HepG2 (cell line): ENCODE data around the gene SEMA4C. TPM values are rescaled to one million over a fixed set of nuclear protein-coding genes. Genes with fewer than 3 reads are reported as not detected.

Experiments used
- BHLHE40 ChIP-seq: IDR thresholded peaks from 2 replicates; pipeline ENCODE4 v1.6.1; 2011; ENCODE audit warnings: low read length, improper control_type of control experiment
- KDM5A ChIP-seq: fragments of 200-600 bp; sonication (generic); IDR thresholded peaks from 2 replicates; pipeline ENCODE4 v1.7.0; 2018; ENCODE audit warnings: antibody characterized with exemption, mild to moderate bottlenecking, low read length, borderline replicate concordance
- U2AF2 ChIP-seq: fragments of 200-400 bp; formaldehyde crosslinking; IDR thresholded peaks from 2 replicates; pipeline ENCODE4 v1.6.1; 2017; ENCODE audit warnings: low read depth, mild to moderate bottlenecking, low read length
- ZNF12 ChIP-seq: sonication (generic); formaldehyde crosslinking; IDR thresholded peaks from 2 replicates; pipeline ENCODE4 v1.5.0; 2020; ENCODE audit warnings: missing genetic modification reagents
- ZNF230 ChIP-seq: sonication (generic); formaldehyde crosslinking; IDR thresholded peaks from 2 replicates; pipeline ENCODE4 v1.4.0; 2020; ENCODE audit warnings: mild to moderate bottlenecking, missing genetic modification reagents
- ZNF558 ChIP-seq: sonication (generic); formaldehyde crosslinking; IDR thresholded peaks from 2 replicates; pipeline ENCODE4 v1.9.0; 2022; ENCODE audit warnings: mild to moderate bottlenecking, missing genetic modification reagents, borderline replicate concordance
- ZNF660 ChIP-seq: sonication (generic); formaldehyde crosslinking; IDR thresholded peaks from 2 replicates; pipeline ENCODE4 v1.5.1; 2020; ENCODE audit warnings: mild to moderate bottlenecking, low read depth, missing genetic modification reagents, borderline replicate concordance
- polyA plus RNA-seq, 8 experiments: library from polyadenylated mRNA; depleted of rRNA in 3 of 8; stranded (reverse) in 7 of 8; unstranded in 1 of 8; fragments of >200 nt; fragmentation: Illumina TruSeq in 4 of 8; extraction: Trizol in 4 of 8; gene quantifications; 2 replicates each; pipeline versions ENCODE4 v1.2.1 to v1.2.3, GENCODE V29; 2011 to 2016; ENCODE audit warnings: low read depth in 4 of 8, missing spikeins in 1 of 8, mixed read lengths in 1 of 8; ENCODE audit not compliant: insufficient read depth in 1 of 8
- total RNA-seq, 5 experiments: library from RNA; depleted of rRNA; stranded (reverse); fragments of >200 nt; fragmentation: Illumina TruSeq; extraction: Trizol; gene quantifications; 2 replicates each; pipeline ENCODE4 v1.2.3, GENCODE V29; 2016; ENCODE audit warnings: low read depth in 1 of 5
- TF ChIP-seq, protein P1 (sequence below): sonication (generic); formaldehyde crosslinking; IDR thresholded peaks from 2 replicates; pipeline ENCODE4 v1.4.0; 2020; ENCODE audit warnings: low read depth, missing genetic modification reagents
- TF ChIP-seq, protein P2 (sequence below): sonication (generic); formaldehyde crosslinking; conservative IDR thresholded peaks from 2 replicates; pipeline ENCODE4 v1.4.0; 2020; ENCODE audit warnings: missing genetic modification reagents
- TF ChIP-seq, protein P3 (sequence below): fragments of 450-650 bp; IDR thresholded peaks from 2 replicates; pipeline ENCODE4 v1.6.1; 2016
- TF ChIP-seq, protein P4 (sequence below): sonication (generic); formaldehyde crosslinking; IDR thresholded peaks from one replicate; pipeline ENCODE4 v1.5.1; 2020; ENCODE audit warnings: mild to moderate bottlenecking, missing genetic modification reagents; ENCODE audit errors: not compliant biosample characterization

Gene SEMA4C
- total and polyA plus RNA-seq, 2 of the 13 experiments (the other 11 are each of a cell fraction or from before 2014, with no cell fraction given), result 25.9 to 46.6 TPM

DNA sequence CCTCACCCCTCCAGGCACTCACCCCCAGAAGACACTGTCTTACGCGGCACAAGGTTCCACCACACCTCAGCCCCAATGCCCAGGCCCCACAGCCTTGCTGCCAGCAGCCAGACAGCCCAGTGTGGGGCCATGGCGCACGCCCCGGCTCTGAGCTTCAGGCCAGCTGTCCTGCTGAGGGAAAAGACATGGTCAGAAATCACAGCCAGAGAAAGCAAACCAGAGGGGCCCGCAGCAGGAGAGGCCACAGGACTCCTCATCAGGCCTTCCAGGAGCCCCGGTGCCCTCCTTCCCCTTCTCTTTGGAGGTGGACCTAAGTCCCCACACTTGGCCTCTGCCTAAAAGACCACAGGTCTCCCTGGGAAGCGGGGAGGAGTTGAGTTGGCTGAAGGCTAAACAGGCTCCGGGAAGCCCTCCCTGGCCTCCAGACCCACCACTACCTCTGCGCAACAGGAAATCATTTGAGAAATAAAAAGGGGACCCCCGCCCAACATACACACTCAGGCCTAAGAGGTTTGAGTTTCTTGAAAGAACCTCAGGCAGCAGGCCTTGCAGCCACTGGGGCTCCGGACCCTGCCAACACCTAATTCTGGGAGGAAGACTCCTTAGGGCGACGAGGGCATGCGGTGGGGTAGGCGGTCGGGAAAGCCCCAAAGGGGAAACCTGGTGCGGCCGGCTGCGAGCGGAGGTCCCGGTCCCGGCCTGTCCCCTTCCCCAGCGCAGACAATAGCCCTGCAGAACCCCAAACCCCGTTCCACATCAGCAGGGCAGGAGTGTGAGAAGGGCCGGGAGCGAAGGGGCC, 1.9 kb downstream of the SEMA4C start (continued):
- TF ChIP-seq ZNF660 (CRISPR knock-in tag), result 0 out of 2 replicates have a peak, but pooled peaks have one; percentile 27
- TF ChIP-seq, protein P1, sequence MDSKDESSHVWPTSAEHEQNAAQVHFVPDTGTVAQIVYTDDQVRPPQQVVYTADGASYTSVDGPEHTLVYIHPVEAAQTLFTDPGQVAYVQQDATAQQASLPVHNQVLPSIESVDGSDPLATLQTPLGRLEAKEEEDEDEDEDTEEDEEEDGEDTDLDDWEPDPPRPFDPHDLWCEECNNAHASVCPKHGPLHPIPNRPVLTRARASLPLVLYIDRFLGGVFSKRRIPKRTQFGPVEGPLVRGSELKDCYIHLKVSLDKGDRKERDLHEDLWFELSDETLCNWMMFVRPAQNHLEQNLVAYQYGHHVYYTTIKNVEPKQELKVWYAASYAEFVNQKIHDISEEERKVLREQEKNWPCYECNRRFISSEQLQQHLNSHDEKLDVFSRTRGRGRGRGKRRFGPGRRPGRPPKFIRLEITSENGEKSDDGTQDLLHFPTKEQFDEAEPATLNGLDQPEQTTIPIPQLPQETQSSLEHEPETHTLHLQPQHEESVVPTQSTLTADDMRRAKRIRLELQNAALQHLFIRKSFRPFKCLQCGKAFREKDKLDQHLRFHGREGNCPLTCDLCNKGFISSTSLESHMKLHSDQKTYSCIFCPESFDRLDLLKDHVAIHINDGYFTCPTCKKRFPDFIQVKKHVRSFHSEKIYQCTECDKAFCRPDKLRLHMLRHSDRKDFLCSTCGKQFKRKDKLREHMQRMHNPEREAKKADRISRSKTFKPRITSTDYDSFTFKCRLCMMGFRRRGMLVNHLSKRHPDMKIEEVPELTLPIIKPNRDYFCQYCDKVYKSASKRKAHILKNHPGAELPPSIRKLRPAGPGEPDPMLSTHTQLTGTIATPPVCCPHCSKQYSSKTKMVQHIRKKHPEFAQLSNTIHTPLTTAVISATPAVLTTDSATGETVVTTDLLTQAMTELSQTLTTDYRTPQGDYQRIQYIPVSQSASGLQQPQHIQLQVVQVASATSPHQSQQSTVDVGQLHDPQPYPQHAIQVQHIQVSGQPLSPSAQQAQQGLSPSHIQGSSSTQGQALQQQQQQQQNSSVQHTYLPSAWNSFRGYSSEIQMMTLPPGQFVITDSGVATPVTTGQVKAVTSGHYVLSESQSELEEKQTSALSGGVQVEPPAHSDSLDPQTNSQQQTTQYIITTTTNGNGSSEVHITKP (CRISPR knock-in tag), result no peak
- TF ChIP-seq ZNF230 (CRISPR knock-in tag), result no peak; the same call in 1 of the 2 replicates
- TF ChIP-seq, protein P2, sequence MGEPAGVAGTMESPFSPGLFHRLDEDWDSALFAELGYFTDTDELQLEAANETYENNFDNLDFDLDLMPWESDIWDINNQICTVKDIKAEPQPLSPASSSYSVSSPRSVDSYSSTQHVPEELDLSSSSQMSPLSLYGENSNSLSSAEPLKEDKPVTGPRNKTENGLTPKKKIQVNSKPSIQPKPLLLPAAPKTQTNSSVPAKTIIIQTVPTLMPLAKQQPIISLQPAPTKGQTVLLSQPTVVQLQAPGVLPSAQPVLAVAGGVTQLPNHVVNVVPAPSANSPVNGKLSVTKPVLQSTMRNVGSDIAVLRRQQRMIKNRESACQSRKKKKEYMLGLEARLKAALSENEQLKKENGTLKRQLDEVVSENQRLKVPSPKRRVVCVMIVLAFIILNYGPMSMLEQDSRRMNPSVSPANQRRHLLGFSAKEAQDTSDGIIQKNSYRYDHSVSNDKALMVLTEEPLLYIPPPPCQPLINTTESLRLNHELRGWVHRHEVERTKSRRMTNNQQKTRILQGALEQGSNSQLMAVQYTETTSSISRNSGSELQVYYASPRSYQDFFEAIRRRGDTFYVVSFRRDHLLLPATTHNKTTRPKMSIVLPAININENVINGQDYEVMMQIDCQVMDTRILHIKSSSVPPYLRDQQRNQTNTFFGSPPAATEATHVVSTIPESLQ, result no peak
- no peak for TF ChIP-seq BHLHE40
- TF ChIP-seq U2AF2, result no peak
- TF ChIP-seq ZNF558, result peak; percentile 80; the same call in 1 of the 2 replicates
- TF ChIP-seq, protein P3, sequence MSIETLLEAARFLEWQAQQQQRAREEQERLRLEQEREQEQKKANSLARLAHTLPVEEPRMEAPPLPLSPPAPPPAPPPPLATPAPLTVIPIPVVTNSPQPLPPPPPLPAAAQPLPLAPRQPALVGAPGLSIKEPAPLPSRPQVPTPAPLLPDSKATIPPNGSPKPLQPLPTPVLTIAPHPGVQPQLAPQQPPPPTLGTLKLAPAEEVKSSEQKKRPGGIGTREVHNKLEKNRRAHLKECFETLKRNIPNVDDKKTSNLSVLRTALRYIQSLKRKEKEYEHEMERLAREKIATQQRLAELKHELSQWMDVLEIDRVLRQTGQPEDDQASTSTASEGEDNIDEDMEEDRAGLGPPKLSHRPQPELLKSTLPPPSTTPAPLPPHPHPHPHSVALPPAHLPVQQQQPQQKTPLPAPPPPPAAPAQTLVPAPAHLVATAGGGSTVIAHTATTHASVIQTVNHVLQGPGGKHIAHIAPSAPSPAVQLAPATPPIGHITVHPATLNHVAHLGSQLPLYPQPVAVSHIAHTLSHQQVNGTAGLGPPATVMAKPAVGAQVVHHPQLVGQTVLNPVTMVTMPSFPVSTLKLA, result no peak
- no peak for TF ChIP-seq KDM5A
- no peak for TF ChIP-seq ZNF12 (CRISPR knock-in tag)
- TF ChIP-seq, protein P4, sequence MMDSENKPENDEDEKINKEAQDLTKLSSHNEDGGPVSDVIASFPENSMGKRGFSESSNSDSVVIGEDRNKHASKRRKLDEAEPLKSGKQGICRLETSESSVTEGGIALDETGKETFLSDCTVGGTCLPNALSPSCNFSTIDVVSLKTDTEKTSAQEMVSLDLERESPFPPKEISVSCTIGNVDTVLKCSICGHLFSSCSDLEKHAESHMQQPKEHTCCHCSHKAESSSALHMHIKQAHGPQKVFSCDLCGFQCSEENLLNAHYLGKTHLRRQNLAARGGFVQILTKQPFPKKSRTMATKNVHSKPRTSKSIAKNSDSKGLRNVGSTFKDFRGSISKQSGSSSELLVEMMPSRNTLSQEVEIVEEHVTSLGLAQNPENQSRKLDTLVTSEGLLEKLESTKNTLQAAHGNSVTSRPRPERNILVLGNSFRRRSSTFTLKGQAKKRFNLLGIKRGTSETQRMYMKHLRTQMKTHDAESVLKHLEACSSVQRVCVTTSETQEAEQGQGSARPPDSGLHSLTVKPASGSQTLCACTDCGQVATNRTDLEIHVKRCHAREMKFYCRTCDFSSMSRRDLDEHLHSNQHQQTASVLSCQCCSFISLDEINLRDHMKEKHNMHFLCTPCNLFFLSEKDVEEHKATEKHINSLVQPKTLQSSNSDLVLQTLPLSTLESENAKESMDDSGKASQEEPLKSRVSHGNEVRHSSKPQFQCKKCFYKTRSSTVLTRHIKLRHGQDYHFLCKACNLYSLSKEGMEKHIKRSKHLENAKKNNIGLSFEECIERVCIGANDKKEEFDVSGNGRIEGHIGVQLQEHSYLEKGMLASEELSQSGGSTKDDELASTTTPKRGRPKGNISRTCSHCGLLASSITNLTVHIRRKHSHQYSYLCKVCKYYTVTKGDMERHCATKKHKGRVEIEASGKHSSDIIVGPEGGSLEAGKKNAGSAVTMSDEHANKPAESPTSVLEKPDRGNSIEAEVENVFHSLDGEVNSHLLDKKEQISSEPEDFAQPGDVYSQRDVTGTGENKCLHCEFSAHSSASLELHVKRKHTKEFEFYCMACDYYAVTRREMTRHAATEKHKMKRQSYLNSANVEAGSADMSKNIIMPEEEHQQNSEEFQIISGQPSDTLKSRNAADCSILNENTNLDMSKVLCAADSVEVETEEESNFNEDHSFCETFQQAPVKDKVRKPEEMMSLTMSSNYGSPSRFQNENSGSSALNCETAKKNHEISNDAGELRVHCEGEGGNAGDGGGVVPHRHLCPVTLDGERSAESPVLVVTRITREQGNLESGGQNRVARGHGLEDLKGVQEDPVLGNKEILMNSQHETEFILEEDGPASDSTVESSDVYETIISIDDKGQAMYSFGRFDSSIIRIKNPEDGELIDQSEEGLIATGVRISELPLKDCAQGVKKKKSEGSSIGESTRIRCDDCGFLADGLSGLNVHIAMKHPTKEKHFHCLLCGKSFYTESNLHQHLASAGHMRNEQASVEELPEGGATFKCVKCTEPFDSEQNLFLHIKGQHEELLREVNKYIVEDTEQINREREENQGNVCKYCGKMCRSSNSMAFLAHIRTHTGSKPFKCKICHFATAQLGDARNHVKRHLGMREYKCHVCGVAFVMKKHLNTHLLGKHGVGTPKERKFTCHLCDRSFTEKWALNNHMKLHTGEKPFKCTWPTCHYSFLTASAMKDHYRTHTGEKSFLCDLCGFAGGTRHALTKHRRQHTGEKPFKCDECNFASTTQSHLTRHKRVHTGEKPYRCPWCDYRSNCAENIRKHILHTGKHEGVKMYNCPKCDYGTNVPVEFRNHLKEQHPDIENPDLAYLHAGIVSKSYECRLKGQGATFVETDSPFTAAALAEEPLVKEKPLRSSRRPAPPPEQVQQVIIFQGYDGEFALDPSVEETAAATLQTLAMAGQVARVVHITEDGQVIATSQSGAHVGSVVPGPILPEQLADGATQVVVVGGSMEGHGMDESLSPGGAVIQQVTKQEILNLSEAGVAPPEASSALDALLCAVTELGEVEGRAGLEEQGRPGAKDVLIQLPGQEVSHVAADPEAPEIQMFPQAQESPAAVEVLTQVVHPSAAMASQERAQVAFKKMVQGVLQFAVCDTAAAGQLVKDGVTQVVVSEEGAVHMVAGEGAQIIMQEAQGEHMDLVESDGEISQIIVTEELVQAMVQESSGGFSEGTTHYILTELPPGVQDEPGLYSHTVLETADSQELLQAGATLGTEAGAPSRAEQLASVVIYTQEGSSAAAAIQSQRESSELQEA, result peak; percentile 74
